Hepatocyte (in vitro differentiated cells): ENCODE measurements around the gene DOC2B. TPM values are rescaled to one million over a fixed set of nuclear protein-coding genes. Genes with fewer than 3 reads are reported as not detected.

Source experiments
- DNase-seq: peaks from one replicate; pipeline ENCODE4 v3.0.0-alpha.2; 2016; ENCODE audit warnings: low spot score
- H2AFZ ChIP-seq: fragments of 200-600 bp; sonication (generic); 2 replicates; pipeline ENCODE4 v1.6.0; 2016; ENCODE audit warnings: antibody characterized with exemption, mild to moderate bottlenecking
- H3K27ac ChIP-seq: fragments of 200-600 bp; sonication (generic); 2 replicates; pipeline ENCODE4 v1.5.1; 2016; ENCODE audit warnings: mild to moderate bottlenecking
- H3K27me3 ChIP-seq: fragments of 200-600 bp; sonication (generic); 2 replicates; pipeline ENCODE4 v1.6.1; 2016
- H3K36me3 ChIP-seq: fragments of 200-600 bp; sonication (generic); replicated peaks from 2 replicates; pipeline ENCODE4 v1.5.1; 2016; ENCODE audit warnings: low read depth; ENCODE audit not compliant: insufficient read depth
- H3K4me1 ChIP-seq: fragments of 200-600 bp; sonication (generic); 2 replicates; pipeline ENCODE4 v1.5.1; 2016; ENCODE audit warnings: mild to moderate bottlenecking, moderate library complexity; ENCODE audit not compliant: insufficient read depth
- H3K4me2 ChIP-seq: fragments of 200-600 bp; sonication (generic); 2 replicates; pipeline ENCODE4 v1.6.0; 2016
- H3K4me3 ChIP-seq: fragments of 200-600 bp; sonication (generic); 2 replicates; pipeline ENCODE4 v1.5.1; 2016; ENCODE audit warnings: mild to moderate bottlenecking
- H3K79me2 ChIP-seq: fragments of 200-600 bp; sonication (generic); 2 replicates; pipeline ENCODE4 v1.6.0; 2017; ENCODE audit warnings: mild to moderate bottlenecking
- H3K9me2 ChIP-seq: fragments of 200-600 bp; sonication (generic); replicated peaks from 2 replicates; pipeline ENCODE4 v1.6.0; 2017; ENCODE audit warnings: mild to moderate bottlenecking; ENCODE audit not compliant: insufficient read depth
- H3K9me3 ChIP-seq: fragments of 200-600 bp; sonication (generic); 2 replicates; pipeline ENCODE4 v1.5.1; 2016; ENCODE audit warnings: low read depth, mild to moderate bottlenecking
- H4K20me1 ChIP-seq: fragments of 200-600 bp; sonication (generic); 2 replicates; pipeline ENCODE4 v1.6.0; 2016; ENCODE audit warnings: mild to moderate bottlenecking; ENCODE audit not compliant: insufficient read depth, poor library complexity, severe bottlenecking
- CTCF ChIP-seq: fragments of 200-600 bp; sonication (generic); IDR thresholded peaks from 2 replicates; pipeline ENCODE4 v1.5.1; 2016; ENCODE audit warnings: antibody characterized with exemption, mild to moderate bottlenecking; ENCODE audit not compliant: poor library complexity
- EZH2 ChIP-seq: fragments of 200-600 bp; sonication (generic); IDR thresholded peaks from 2 replicates; pipeline ENCODE4 v1.6.1; 2016; ENCODE audit warnings: antibody characterized with exemption, mild to moderate bottlenecking, borderline replicate concordance
- EZH2phosphoT487 ChIP-seq: fragments of 200-600 bp; sonication (generic); IDR thresholded peaks from one replicate; pipeline ENCODE4 v1.6.1; 2018; ENCODE audit warnings: antibody characterized with exemption, mild to moderate bottlenecking, low read depth, moderate library complexity; ENCODE audit not compliant: unreplicated experiment, severe bottlenecking
- WGBS: methylation state at CpG from one replicate; pipeline ENCODE4 v1.1.6; 2016; ENCODE audit warnings: low lambda C conversion rate; ENCODE audit errors: missing lambda C conversion rate; 5-methylcytosine and 5-hydroxymethylcytosine counted together
- polyA plus RNA-seq: library from polyadenylated mRNA; unstranded; fragments of >200 nt; fragmentation: Nextera tagmentation; extraction: Ambion mirVana; gene quantifications from 2 replicates; pipeline ENCODE4 v1.2.1, GENCODE V29; 2016
- total RNA-seq: library from RNA; depleted of rRNA; stranded (reverse); fragments of >200 nt; gene quantifications from 2 replicates; pipeline ENCODE4 v1.2.3, GENCODE V29; 2014

DOC2B gene
- total and polyA plus RNA-seq, 2 experiments from 2014 or later = 0.59 to 1.6 TPM

- Histone ChIP-seq H3K27ac (no peak overlapping the region), H3K27me3 (no peaks in the 10 kb centered on the region), H3K4me3 (no peak overlapping the region), H3K9me3 (no peaks in the 10 kb centered on the region), H3K4me1 (no peaks in the 10 kb centered on the region), H3K4me2 (no peak overlapping the region), H3K36me3 (no peaks in the 10 kb centered on the region), H3K79me2 (no peaks in the 10 kb centered on the region), H4K20me1 (no peaks in the 10 kb centered on the region), H3K9me2 (no peaks in the 10 kb centered on the region), H2AFZ (no peak overlapping the region)
- no peak for TF ChIP-seq EZH2phosphoT487
- no peak for TF ChIP-seq CTCF
- no peak for TF ChIP-seq EZH2
- no peak for DNase-seq
- 90% methylated on average over 16 of the region's 17 CpGs for WGBS
These were observed 33.4 kb downstream of the DOC2B start for GRCh38 chr17:147796-148740.

GRCh38 chr17:146983-147761, 34.3 kb downstream of the DOC2B start:
- H3K36me3 ChIP-seq = no peaks in the 10 kb centered on the region
- H2AFZ ChIP-seq = no peak overlapping the region
- no peaks in the 10 kb centered on the region for H3K27me3 ChIP-seq
- H3K4me3 ChIP-seq = no peak overlapping the region
- no peaks in the 10 kb centered on the region for H3K9me2 ChIP-seq
- H3K4me1 ChIP-seq = no peaks in the 10 kb centered on the region
- 92% methylated on average over 24 of the region's 27 CpGs for WGBS
- TF ChIP-seq EZH2phosphoT487 (no peak), CTCF (no peak), EZH2 (no peak)
- no peaks in the 10 kb centered on the region for H3K9me3 ChIP-seq
- H4K20me1 ChIP-seq = no peaks in the 10 kb centered on the region
- no peak overlapping the region for H3K4me2 ChIP-seq
- no peak overlapping the region for H3K27ac ChIP-seq
- H3K79me2 ChIP-seq = no peaks in the 10 kb centered on the region
- no peak for DNase-seq

- Histone ChIP-seq H3K4me3 (no peak overlapping the region), H3K4me2 (no peak overlapping the region), H3K27me3 (no peaks in the 10 kb centered on the region), H3K36me3 (no peaks in the 10 kb centered on the region), H3K4me1 (no peaks in the 10 kb centered on the region), H3K79me2 (no peaks in the 10 kb centered on the region), H2AFZ (no peak overlapping the region), H4K20me1 (no peaks in the 10 kb centered on the region), H3K9me2 (no peaks in the 10 kb centered on the region), H3K27ac (no peak overlapping the region), H3K9me3 (no peaks in the 10 kb centered on the region)
- TF ChIP-seq EZH2phosphoT487 (no peak), CTCF (no peak), EZH2 (no peak)
- WGBS = 84% methylated on average over 10 of the region's 10 CpGs
- DNase-seq = no peak
These were observed 34.9 kb downstream of the DOC2B start for GRCh38 chr17:146546-146945.
